Osteocyte (in vitro differentiated cells): ENCODE measurements around the gene ISG20. TPM values are rescaled to one million over a fixed set of nuclear protein-coding genes. Genes with fewer than 3 reads are reported as not detected.
A peak's percentile ranks its signal among the peaks of the same experiment; 100 is the strongest.

Experiments
- DNase-seq: peaks from one replicate; pipeline ENCODE4 v3.0.0; 2021; ENCODE audit warnings: mixed read lengths; ENCODE audit not compliant: unreplicated experiment; ENCODE audit errors: extremely low spot score
- H3K27ac Mint-ChIP-seq: one replicate; pipeline ENCODE4 v1.8.0; 2021; ENCODE audit warnings: mild to moderate bottlenecking, mixed read lengths; ENCODE audit not compliant: unreplicated experiment
- H3K27me3 Mint-ChIP-seq: one replicate; pipeline ENCODE4 v1.8.0; 2021; ENCODE audit warnings: mixed read lengths; ENCODE audit not compliant: unreplicated experiment
- H3K36me3 Mint-ChIP-seq: one replicate; pipeline ENCODE4 v1.8.0; 2021; ENCODE audit warnings: mixed read lengths; ENCODE audit not compliant: unreplicated experiment
- H3K4me1 Mint-ChIP-seq: one replicate; pipeline ENCODE4 v1.8.0; 2021; ENCODE audit warnings: mixed read lengths; ENCODE audit not compliant: unreplicated experiment
- H3K4me3 Mint-ChIP-seq: one replicate; pipeline ENCODE4 v1.8.0; 2021; ENCODE audit warnings: mild to moderate bottlenecking, moderate library complexity, mixed read lengths; ENCODE audit not compliant: unreplicated experiment
- H3K9me3 Mint-ChIP-seq: one replicate; pipeline ENCODE4 v1.8.0; 2021; ENCODE audit warnings: mixed read lengths; ENCODE audit not compliant: unreplicated experiment
- CTCF ChIP-seq: fragments of 200-600 bp; sonication (generic); IDR thresholded peaks from 2 replicates; pipeline ENCODE4 v1.5.0; 2021; ENCODE audit warnings: antibody characterized with exemption, mild to moderate bottlenecking, moderate library complexity
- total RNA-seq: library from RNA; stranded (reverse); gene quantifications from 2 replicates; pipeline ENCODE4 v1.2.1, GENCODE V29; 2021

ISG20 gene
- total RNA-seq, 1 donor from 2014 or later = 10.2 TPM

- H3K36me3 Mint-ChIP-seq = no peaks in the 10 kb centered on the region
- DNase-seq = no peak
- no peak overlapping the region for H3K4me3 Mint-ChIP-seq
- TF ChIP-seq CTCF = no peak
- H3K27me3 Mint-ChIP-seq = peaks cover 11% of the 10 kb centered on the region
- no peaks in the 10 kb centered on the region for H3K9me3 Mint-ChIP-seq
- H3K27ac Mint-ChIP-seq = no peak overlapping the region
- peaks cover 15% of the 10 kb centered on the region for H3K4me1 Mint-ChIP-seq
Observed at GRCh38 chr15:88615303-88616107, 23.3 kb upstream of the ISG20 start.

- peaks cover 6% of the 10 kb centered on the region for H3K27me3 Mint-ChIP-seq
- no peak overlapping the region for H3K27ac Mint-ChIP-seq
- DNase-seq = no peak
- no peak overlapping the region for H3K4me3 Mint-ChIP-seq
- H3K9me3 Mint-ChIP-seq = no peaks in the 10 kb centered on the region
- peaks cover 20% of the 10 kb centered on the region for H3K4me1 Mint-ChIP-seq
- H3K36me3 Mint-ChIP-seq = no peaks in the 10 kb centered on the region
- no peak for TF ChIP-seq CTCF
Observed at GRCh38 chr15:88616240-88616639, 22.6 kb upstream of the ISG20 start.

GRCh38 chr15:88617031-88617722 lies 21.6 kb upstream of the ISG20 start:
- no peaks in the 10 kb centered on the region for H3K27me3 Mint-ChIP-seq
- no peaks in the 10 kb centered on the region for H3K36me3 Mint-ChIP-seq
- no peak for TF ChIP-seq CTCF
- peak; percentile 25 for DNase-seq
- no peaks in the 10 kb centered on the region for H3K9me3 Mint-ChIP-seq
- no peak overlapping the region for H3K4me3 Mint-ChIP-seq
- peaks cover 21% of the 10 kb centered on the region for H3K4me1 Mint-ChIP-seq
- no peak overlapping the region for H3K27ac Mint-ChIP-seq

GRCh38 chr15:88617790-88618189 lies 21.0 kb upstream of the ISG20 start:
- no peak for DNase-seq
- Mint-ChIP-seq H3K4me1 (peaks cover 25% of the 10 kb centered on the region), H3K27ac (no peak overlapping the region), H3K9me3 (no peaks in the 10 kb centered on the region), H3K4me3 (no peak overlapping the region), H3K36me3 (no peaks in the 10 kb centered on the region), H3K27me3 (no peaks in the 10 kb centered on the region)
- TF ChIP-seq CTCF = no peak

- Mint-ChIP-seq H3K4me1 (peaks cover 27% of the 10 kb centered on the region), H3K27ac (no peak overlapping the region), H3K9me3 (no peaks in the 10 kb centered on the region), H3K4me3 (no peak overlapping the region), H3K27me3 (no peaks in the 10 kb centered on the region), H3K36me3 (no peaks in the 10 kb centered on the region)
- no peak for TF ChIP-seq CTCF
- DNase-seq = peak; percentile 23
Observed at GRCh38 chr15:88618686-88619085, 20.1 kb upstream of the ISG20 start.
